Ishikawa (cell line): Measurements from ENCODE around the gene PCK1.

Experiments
- RAD21 ChIP-seq: IDR thresholded peaks from 2 replicates; pipeline ENCODE4 v1.6.1; 2012; ENCODE audit warnings: low read depth
- TAF1 ChIP-seq: IDR thresholded peaks from 2 replicates; pipeline ENCODE4 v1.6.1; 2012; ENCODE audit warnings: low read depth, mild to moderate bottlenecking

GRCh38 chr20:57543754-57544153, 17.2 kb upstream of the PCK1 start:
- TF ChIP-seq TAF1 (no peak), RAD21 (no peak)
